Panc1 (cell line): ENCODE results near the gene CALCR. TPM values are rescaled to one million over a fixed set of nuclear protein-coding genes. Genes with fewer than 3 reads are reported as not detected.

Experiments used
- ATAC-seq: fragments of 200-7000 bp; cut with Tn5 transposase; 2 replicates; pipeline ENCODE4 v1.9.1; 2020; ENCODE audit warnings: mild to moderate bottlenecking, moderate library complexity
- Bru-seq: library from RNA; stranded (reverse); fragments of 400-500 nt; gene quantifications from one replicate; lab custom pipeline; 2021; lab: Mats Ljungman, UMichigan
- BruChase-seq, 2 experiments: library from RNA; stranded (reverse); fragments of 400-500 nt; gene quantifications; one replicate each; lab custom pipeline; 2021; lab: Mats Ljungman, UMichigan
- BruUV-seq: library from RNA; stranded (reverse); fragments of 400-500 nt; replicated peaks from 2 replicates; lab custom pipeline; 2021; lab: Mats Ljungman, UMichigan
- CTCF ChIA-PET: fragments of 300-600 bp; sonication (Branson Sonifier 250); formaldehyde crosslinking; loops from one replicate; lab custom pipeline; 2022; ENCODE audit warnings: antibody characterized with exemption; lab: Charles Lee
- POLR2A ChIA-PET: fragments of 300-600 bp; sonication (Branson Sonifier 250); formaldehyde crosslinking; loops from one replicate; lab custom pipeline; 2022; ENCODE audit warnings: antibody characterized with exemption; lab: Charles Lee
- DNase-seq: peaks from one replicate; pipeline ENCODE4 v3.0.0-alpha.2; 2010; ENCODE audit warnings: low read depth, low spot score
- H3K27ac ChIP-seq: 2 replicates; pipeline ENCODE4 v1.5.1; 2011; ENCODE audit warnings: mild to moderate bottlenecking, low read length, inconsistent platforms
- H3K27me3 ChIP-seq: fragments of 200-500 bp; sonication (Bioruptor generic); 2 replicates; pipeline ENCODE4 v1.6.0; 2014; ENCODE audit warnings: low read length, inconsistent platforms; ENCODE audit not compliant: control insufficient read depth, insufficient read depth
- H3K36me3 ChIP-seq: fragments of 200-500 bp; sonication (Bioruptor generic); 2 replicates; pipeline ENCODE4 v1.5.1; 2014; ENCODE audit warnings: inconsistent platforms, mild to moderate bottlenecking, low read length, moderate library complexity; ENCODE audit not compliant: control insufficient read depth, insufficient read depth
- H3K4me1 ChIP-seq: 2 replicates; pipeline ENCODE4 v1.5.1; 2011; ENCODE audit warnings: inconsistent platforms, mild to moderate bottlenecking, low read length, moderate library complexity; ENCODE audit not compliant: control insufficient read depth, insufficient read depth
- H3K4me3 ChIP-seq, 2 experiments: 2 replicates each; pipeline ENCODE4 v1.5.1; 2011 to 2012; ENCODE audit warnings: low read depth in 2 of 2, low read length in 2 of 2, mild to moderate bottlenecking in 2 of 2, inconsistent platforms in 1 of 2, moderate library complexity in 1 of 2
- H3K9me3 ChIP-seq: fragments of 200-500 bp; sonication (Bioruptor generic); 2 replicates; pipeline ENCODE4 v1.5.1; 2014; ENCODE audit warnings: low read depth, mild to moderate bottlenecking, inconsistent platforms, low read length, moderate library complexity; ENCODE audit not compliant: control insufficient read depth, insufficient read depth
- CTCF ChIP-seq: fragments of 450-650 bp; IDR thresholded peaks from 2 replicates; pipeline ENCODE4 v1.5.1; 2017; ENCODE audit warnings: mild to moderate bottlenecking
- POLR2AphosphoS5 ChIP-seq: IDR thresholded peaks from 2 replicates; pipeline ENCODE4 v1.6.1; 2012; ENCODE audit warnings: mild to moderate bottlenecking, low read depth, low read length, moderate library complexity
- SIN3A ChIP-seq: IDR thresholded peaks from 2 replicates; pipeline ENCODE4 v1.6.1; 2012; ENCODE audit warnings: low read depth, mild to moderate bottlenecking, low read length, moderate library complexity, borderline replicate concordance; ENCODE audit not compliant: insufficient read depth
- TCF7L2 ChIP-seq: IDR thresholded peaks from 2 replicates; pipeline ENCODE4 v1.6.1; 2011; ENCODE audit warnings: mild to moderate bottlenecking, low read depth, low read length, inconsistent platforms
- in situ Hi-C: cut with HindIII; loops from 2 replicates; pipeline ENCODE4 v1.10.0; 2016; ENCODE audit warnings: low sequenced_read_pairs, low pct_unique_long_range_greater_than_20kb
- intact Hi-C: fragments of 100-400 bp; cut with micrococcal nuclease; formaldehyde crosslinking; loops from one replicate; pipeline ENCODE4 v1.10.0; 2022; ENCODE audit not compliant: unreplicated experiment
- long read RNA-seq: library from polyadenylated mRNA; unstranded; transcript quantifications from one replicate; pipeline ENCODE4 v2.0.0, GENCODE V29; 2021; ENCODE audit not compliant: unreplicated experiment
- polyA plus RNA-seq: library from polyadenylated mRNA; unstranded; fragments of >200 nt; gene quantifications from one replicate; pipeline ENCODE4 v1.2.1, GENCODE V29; 2012; ENCODE audit warnings: missing spikeins; ENCODE audit not compliant: insufficient read length
- total RNA-seq: library from RNA; stranded (reverse); gene quantifications from one replicate; pipeline ENCODE4 v1.2.1, GENCODE V29; 2021; ENCODE audit not compliant: unreplicated experiment
- TF ChIP-seq, protein P1 (sequence below), 2 experiments: IDR thresholded peaks; 2 replicates each; pipeline ENCODE4 v1.6.1; 2011 to 2012; ENCODE audit warnings: low read depth in 2 of 2, control low read depth in 1 of 2, low read length in 1 of 2, mild to moderate bottlenecking in 1 of 2, moderate library complexity in 1 of 2; ENCODE audit not compliant: insufficient read depth in 1 of 2

CALCR gene
- total RNA-seq = 0.10 TPM
- not detected for polyA plus RNA-seq
- Bru-seq, nascent RNA = percentile 3 among the genes with signal in this experiment
- BruChase-seq, experiment 1, labeled RNA remaining after a 2-hour chase = percentile 0 among the genes with signal in this experiment
- BruChase-seq, experiment 2, labeled RNA remaining after a 6-hour chase = percentile 1 among the genes with signal in this experiment
- long read RNA-seq = 0 reads

GRCh38 chr7:93574646-93575554 lies at the start of gene CALCR:
Gene CALCR, minus strand, starts transcription at chr7:93574724. Its CDS starts 87,743 bp downstream, at chr7:93486981.
- DNase-seq = no peak
- intact Hi-C loops (loop anchor here (10.0 kb wide), 1 partner anchor 60 kb away; no protein-coding TSS in a partner anchor), in situ Hi-C loops (no loop called here)
- H3K36me3 ChIP-seq = no peaks in the 10 kb centered on the region
- H3K4me1 ChIP-seq = no peaks in the 10 kb centered on the region; the same call in 1 of the 2 replicates
- no peaks in the 10 kb centered on the region for H3K9me3 ChIP-seq
- H3K27ac ChIP-seq = no peak within 1 kb of the TSS
- peak within 1 kb of the TSS; percentile 15 to 23; a peak in 2 of 4 replicates for H3K4me3 ChIP-seq
- no peak for TF ChIP-seq POLR2AphosphoS5
- TF ChIP-seq SIN3A = no peak
- TF ChIP-seq TCF7L2 = no peak
- TF ChIP-seq, protein P1, sequence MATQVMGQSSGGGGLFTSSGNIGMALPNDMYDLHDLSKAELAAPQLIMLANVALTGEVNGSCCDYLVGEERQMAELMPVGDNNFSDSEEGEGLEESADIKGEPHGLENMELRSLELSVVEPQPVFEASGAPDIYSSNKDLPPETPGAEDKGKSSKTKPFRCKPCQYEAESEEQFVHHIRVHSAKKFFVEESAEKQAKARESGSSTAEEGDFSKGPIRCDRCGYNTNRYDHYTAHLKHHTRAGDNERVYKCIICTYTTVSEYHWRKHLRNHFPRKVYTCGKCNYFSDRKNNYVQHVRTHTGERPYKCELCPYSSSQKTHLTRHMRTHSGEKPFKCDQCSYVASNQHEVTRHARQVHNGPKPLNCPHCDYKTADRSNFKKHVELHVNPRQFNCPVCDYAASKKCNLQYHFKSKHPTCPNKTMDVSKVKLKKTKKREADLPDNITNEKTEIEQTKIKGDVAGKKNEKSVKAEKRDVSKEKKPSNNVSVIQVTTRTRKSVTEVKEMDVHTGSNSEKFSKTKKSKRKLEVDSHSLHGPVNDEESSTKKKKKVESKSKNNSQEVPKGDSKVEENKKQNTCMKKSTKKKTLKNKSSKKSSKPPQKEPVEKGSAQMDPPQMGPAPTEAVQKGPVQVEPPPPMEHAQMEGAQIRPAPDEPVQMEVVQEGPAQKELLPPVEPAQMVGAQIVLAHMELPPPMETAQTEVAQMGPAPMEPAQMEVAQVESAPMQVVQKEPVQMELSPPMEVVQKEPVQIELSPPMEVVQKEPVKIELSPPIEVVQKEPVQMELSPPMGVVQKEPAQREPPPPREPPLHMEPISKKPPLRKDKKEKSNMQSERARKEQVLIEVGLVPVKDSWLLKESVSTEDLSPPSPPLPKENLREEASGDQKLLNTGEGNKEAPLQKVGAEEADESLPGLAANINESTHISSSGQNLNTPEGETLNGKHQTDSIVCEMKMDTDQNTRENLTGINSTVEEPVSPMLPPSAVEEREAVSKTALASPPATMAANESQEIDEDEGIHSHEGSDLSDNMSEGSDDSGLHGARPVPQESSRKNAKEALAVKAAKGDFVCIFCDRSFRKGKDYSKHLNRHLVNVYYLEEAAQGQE (IDR thresholded peaks at IDR 0.05; ENCODE audit: insufficient read depth in 1 of 2, low read depth in 2 of 2, low read length in 1 of 2) = no peak
- TF ChIP-seq CTCF = no peak
- ATAC-seq = peak; percentile 77
- H3K27me3 ChIP-seq = peaks cover 39% of the 10 kb centered on the region
- BruUV-seq = no TSS peak
- ChIA-PET POLR2A (no interaction called here), CTCF (no interaction called here)

GRCh38 chr7:93623816-93624215 lies 49.3 kb upstream of the CALCR start:
- no TSS peak for BruUV-seq
- TF ChIP-seq, protein P1 (IDR thresholded peaks at IDR 0.05; ENCODE audit: insufficient read depth in 1 of 2, low read depth in 2 of 2, low read length in 1 of 2) = no peak
- TF ChIP-seq TCF7L2 = no peak
- TF ChIP-seq SIN3A = no peak
- TF ChIP-seq CTCF = no peak
- no peak for TF ChIP-seq POLR2AphosphoS5
- DNase-seq = no peak
- intact Hi-C loops (no loop called here), in situ Hi-C loops (no loop called here)
- no peaks in the 10 kb centered on the region for H3K9me3 ChIP-seq
- H3K27ac ChIP-seq = no peak overlapping the region
- ATAC-seq = no peak
- no peak overlapping the region for H3K4me3 ChIP-seq
- CTCF ChIA-PET = no interaction called here
- no peaks in the 10 kb centered on the region for H3K4me1 ChIP-seq
- no peaks in the 10 kb centered on the region; the same call in 1 of the 2 replicates for H3K27me3 ChIP-seq
- H3K36me3 ChIP-seq = no peaks in the 10 kb centered on the region
- POLR2A ChIA-PET = no interaction called here
